ENCODE measurements around the gene NEDD8. TPM values are rescaled to one million over a fixed set of nuclear protein-coding genes. Genes with fewer than 3 reads are reported as not detected.

NEDD8 gene
- polyA plus RNA-seq, 2 donors = 116 to 220 TPM

DNA sequence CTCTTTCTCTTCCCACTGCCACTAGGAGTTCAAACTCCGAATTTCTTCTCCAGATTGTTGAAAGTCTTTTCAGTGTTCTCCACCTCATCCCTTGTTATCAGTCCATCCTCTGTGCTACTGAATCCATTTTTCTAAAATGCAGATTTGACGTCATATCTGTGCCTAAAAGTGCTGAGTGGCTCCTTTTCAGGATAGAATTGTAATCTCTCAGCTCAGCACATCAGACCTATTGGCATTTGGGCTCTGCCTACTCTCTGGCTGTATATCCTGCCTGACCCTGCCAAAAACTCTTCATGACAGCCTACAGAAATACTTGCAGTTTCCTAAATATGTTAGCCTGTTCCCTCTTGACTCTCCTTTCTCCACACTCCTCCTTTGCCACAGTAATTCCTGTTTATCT is 40.3 kb upstream of the NEDD8 start:
- Histone ChIP-seq H3K4me1 (ENCODE audit: control insufficient read depth in 2 of 2, insufficient read depth in 2 of 2, low read length in 1 of 2) (peaks cover 2 to 12% of the 10 kb centered on the region in 2 donors), H3K36me3 (ENCODE audit: control insufficient read depth in 2 of 2, insufficient read depth in 2 of 2, low read length in 1 of 2) (peaks cover 4 to 16% of the 10 kb centered on the region in 2 donors), H3K9me3 (ENCODE audit: control insufficient read depth in 2 of 2, insufficient read depth in 1 of 2, low read depth in 1 of 2, low read length in 1 of 2) (no peaks in the 10 kb centered on the region), H3K27me3 (ENCODE audit: control insufficient read depth in 1 of 2, insufficient read depth in 2 of 2, low read length in 2 of 2) (no peaks in the 10 kb centered on the region), H3K4me3 (ENCODE audit: low read depth in 1 of 2, low read length in 2 of 2) (no peak overlapping the region), H3K27ac (ENCODE audit: low read depth in 2 of 2, low read length in 1 of 2) (peak overlapping the region; percentile 76 to 95)
- WGBS, 2 donors = 80 to 82% methylated on average over 2 of the region's 2 CpGs

DNA sequence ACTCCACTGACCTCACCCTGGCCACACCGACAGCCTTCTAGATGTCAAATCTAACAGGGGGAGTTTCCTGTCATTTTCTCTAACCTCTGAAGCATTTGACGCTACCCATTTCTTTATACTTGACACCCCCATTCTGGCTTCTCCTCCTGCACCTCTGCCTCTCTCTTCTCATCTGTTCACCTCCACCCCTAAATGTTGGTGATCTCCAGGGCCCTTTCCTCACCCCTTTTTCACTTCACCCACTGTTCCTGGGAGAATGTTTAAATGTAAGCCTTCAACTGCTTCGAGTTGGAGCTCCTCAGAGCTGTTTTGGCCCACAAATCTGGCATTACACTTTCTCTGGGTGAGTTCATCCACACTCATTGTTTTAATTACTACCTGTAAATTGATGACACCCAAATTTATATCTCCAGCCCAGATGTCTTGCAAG is 39.7 kb upstream of the NEDD8 start:
- Histone ChIP-seq H3K27ac (ENCODE audit: low read depth in 2 of 2, low read length in 1 of 2) (peak overlapping the region; percentile 95 to 98), H3K36me3 (ENCODE audit: control insufficient read depth in 2 of 2, insufficient read depth in 2 of 2, low read length in 1 of 2) (peaks cover 5 to 22% of the 10 kb centered on the region in 2 donors), H3K9me3 (ENCODE audit: control insufficient read depth in 2 of 2, insufficient read depth in 1 of 2, low read depth in 1 of 2, low read length in 1 of 2) (no peaks in the 10 kb centered on the region), H3K4me3 (ENCODE audit: low read depth in 1 of 2, low read length in 2 of 2) (peak overlapping the region; percentile 68 to 90), H3K27me3 (ENCODE audit: control insufficient read depth in 1 of 2, insufficient read depth in 2 of 2, low read length in 2 of 2) (no peaks in the 10 kb centered on the region), H3K4me1 (ENCODE audit: control insufficient read depth in 2 of 2, insufficient read depth in 2 of 2, low read length in 1 of 2) (peaks cover 4 to 12% of the 10 kb centered on the region in 2 donors)
- WGBS, 2 donors = 11 to 12% methylated on average over 3 of the region's 3 CpGs

DNA sequence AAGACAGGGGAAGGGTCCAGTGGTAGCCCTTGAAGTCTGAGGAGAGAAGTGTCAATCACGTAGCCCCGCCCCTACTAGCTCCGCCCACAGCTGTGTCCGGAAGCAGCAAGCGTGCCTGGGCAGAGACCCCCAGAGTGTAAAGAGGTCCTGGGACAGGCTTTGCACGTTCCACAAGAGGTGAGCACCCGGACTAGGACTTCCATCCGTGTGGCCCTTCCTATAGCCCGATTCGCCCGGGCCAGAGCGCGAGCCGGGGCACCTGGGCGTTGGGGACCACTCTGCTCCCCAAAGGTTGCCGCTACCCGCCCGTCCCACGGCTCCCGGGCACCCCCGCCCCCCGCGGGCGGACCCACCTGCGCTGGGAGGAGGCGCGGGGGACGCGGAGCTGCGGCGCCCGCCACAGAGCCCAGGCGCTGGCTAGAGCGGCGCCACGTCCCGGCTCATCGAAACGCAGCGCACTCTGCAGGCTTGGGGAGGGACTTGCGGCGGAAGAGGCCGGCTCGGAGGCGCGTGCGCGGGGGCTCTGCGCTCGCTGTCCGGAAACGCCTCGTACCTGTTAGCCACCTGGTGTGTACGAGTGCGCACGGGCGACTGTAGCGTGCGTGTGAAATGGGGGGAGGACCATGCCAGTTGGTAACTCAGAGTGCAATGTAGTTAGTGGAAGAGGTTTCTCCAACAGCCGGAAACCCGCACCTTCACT is 39.1 kb upstream of the NEDD8 start, which contains the start of gene RABGGTA:
RABGGTA (minus strand) TSS at position 464 of the 700 bp plus-strand sequence. CDS start 482 bp downstream, outside the sequence.
- Histone ChIP-seq H3K4me3 (ENCODE audit: low read depth in 1 of 2, low read length in 2 of 2) (peak within 1 kb of the TSS; percentile 68 to 90), H3K4me1 (ENCODE audit: control insufficient read depth in 2 of 2, insufficient read depth in 2 of 2, low read length in 1 of 2) (peaks cover 4 to 14% of the 10 kb centered on the region in 2 donors), H3K9me3 (ENCODE audit: control insufficient read depth in 2 of 2, insufficient read depth in 1 of 2, low read depth in 1 of 2, low read length in 1 of 2) (no peaks in the 10 kb centered on the region), H3K36me3 (ENCODE audit: control insufficient read depth in 2 of 2, insufficient read depth in 2 of 2, low read length in 1 of 2) (peaks cover 10 to 28% of the 10 kb centered on the region in 2 donors), H3K27me3 (ENCODE audit: control insufficient read depth in 1 of 2, insufficient read depth in 2 of 2, low read length in 2 of 2) (no peaks in the 10 kb centered on the region), H3K27ac (ENCODE audit: low read depth in 2 of 2, low read length in 1 of 2) (peak within 1 kb of the TSS; percentile 95 to 98)
- WGBS, 2 donors = 1% methylated on average over 48 to 61 of the region's 61 CpGs

DNA sequence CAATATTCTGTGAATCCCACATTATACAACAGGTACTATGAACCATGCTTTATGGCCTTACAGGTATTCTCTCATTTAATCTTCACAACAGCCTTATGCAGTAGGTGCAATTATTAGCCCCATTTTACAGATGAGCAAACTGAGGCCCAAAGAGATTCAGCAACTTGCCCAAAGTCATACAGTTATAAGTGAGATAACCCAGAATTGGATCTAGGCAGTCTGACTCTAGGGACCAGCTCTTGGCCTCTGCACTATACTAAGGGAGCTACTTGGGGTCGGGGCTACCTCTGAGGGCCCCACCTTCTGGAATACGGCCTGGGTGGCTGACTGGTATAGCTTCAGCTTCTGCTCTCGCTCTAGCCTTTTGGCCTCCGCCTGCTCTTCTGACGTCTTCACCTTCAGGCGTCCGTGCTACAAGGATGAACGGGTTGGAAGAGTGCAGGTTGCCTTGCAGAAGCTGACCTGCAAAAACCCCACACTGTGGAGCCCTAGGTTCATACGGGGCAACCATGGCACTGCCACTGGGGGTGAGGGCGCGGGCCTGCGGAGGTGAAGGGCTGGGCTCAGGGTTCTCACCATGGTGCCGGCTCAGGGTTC is 38.5 kb upstream of the NEDD8 start:
- H3K9me3 ChIP-seq (ENCODE audit: control insufficient read depth in 2 of 2, insufficient read depth in 1 of 2, low read depth in 1 of 2, low read length in 1 of 2) = no peaks in the 10 kb centered on the region
- peak overlapping the region; percentile 68 to 90 for H3K4me3 ChIP-seq (ENCODE audit: low read depth in 1 of 2, low read length in 2 of 2)
- H3K27me3 ChIP-seq (ENCODE audit: control insufficient read depth in 1 of 2, insufficient read depth in 2 of 2, low read length in 2 of 2) = no peaks in the 10 kb centered on the region
- WGBS, 2 donors = 10 to 12% methylated on average over 13 of the region's 13 CpGs
- H3K4me1 ChIP-seq (ENCODE audit: control insufficient read depth in 2 of 2, insufficient read depth in 2 of 2, low read length in 1 of 2) = peaks cover 4 to 17% of the 10 kb centered on the region in 2 donors
- peak overlapping the region; percentile 95 to 98 for H3K27ac ChIP-seq (ENCODE audit: low read depth in 2 of 2, low read length in 1 of 2)
- H3K36me3 ChIP-seq (ENCODE audit: control insufficient read depth in 2 of 2, insufficient read depth in 2 of 2, low read length in 1 of 2) = peaks cover 13 to 33% of the 10 kb centered on the region in 2 donors

DNA sequence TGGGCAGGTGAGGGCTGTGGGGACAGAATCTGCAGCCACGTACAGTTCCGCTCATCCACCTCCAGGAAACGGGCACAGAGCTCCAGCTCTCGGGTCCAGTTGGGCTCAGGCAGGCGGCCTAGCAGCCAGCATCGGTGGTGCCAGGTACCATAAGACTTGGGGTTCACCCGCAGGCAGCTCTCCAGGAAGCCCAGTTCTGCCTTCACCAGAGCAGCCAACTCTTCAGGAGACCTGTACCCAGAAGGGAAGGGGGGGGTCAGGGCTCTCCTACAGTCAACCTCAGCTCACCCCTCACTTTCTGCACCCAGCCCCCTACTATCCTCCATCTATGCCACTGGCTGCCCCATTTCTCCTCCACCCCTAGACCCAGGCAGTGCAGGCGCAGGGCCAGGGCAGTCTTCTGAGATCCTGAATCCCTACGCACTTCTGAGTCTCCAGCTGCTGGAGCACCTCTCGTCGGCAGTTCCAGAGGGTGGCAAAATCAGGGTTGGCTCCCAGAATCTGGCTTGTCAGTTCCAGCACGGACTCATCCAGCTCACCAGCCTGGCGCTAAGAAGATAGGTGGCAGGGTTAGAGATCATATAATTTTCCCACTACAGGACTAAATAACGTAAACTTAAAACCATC is 37.9 kb upstream of the NEDD8 start:
- Histone ChIP-seq H3K27ac (ENCODE audit: low read depth in 2 of 2, low read length in 1 of 2) (peak overlapping the region in 1 of 2 donors; percentile 11), H3K36me3 (ENCODE audit: control insufficient read depth in 2 of 2, insufficient read depth in 2 of 2, low read length in 1 of 2) (peaks cover 13 to 35% of the 10 kb centered on the region in 2 donors), H3K9me3 (ENCODE audit: control insufficient read depth in 2 of 2, insufficient read depth in 1 of 2, low read depth in 1 of 2, low read length in 1 of 2) (no peaks in the 10 kb centered on the region), H3K4me3 (ENCODE audit: low read depth in 1 of 2, low read length in 2 of 2) (peak overlapping the region in 1 of 2 donors; percentile 90), H3K4me1 (ENCODE audit: control insufficient read depth in 2 of 2, insufficient read depth in 2 of 2, low read length in 1 of 2) (peaks cover 4 to 15% of the 10 kb centered on the region in 2 donors), H3K27me3 (ENCODE audit: control insufficient read depth in 1 of 2, insufficient read depth in 2 of 2, low read length in 2 of 2) (no peaks in the 10 kb centered on the region)
- 93 to 95% methylated on average over 12 to 14 of the region's 14 CpGs for WGBS, 2 donors

DNA sequence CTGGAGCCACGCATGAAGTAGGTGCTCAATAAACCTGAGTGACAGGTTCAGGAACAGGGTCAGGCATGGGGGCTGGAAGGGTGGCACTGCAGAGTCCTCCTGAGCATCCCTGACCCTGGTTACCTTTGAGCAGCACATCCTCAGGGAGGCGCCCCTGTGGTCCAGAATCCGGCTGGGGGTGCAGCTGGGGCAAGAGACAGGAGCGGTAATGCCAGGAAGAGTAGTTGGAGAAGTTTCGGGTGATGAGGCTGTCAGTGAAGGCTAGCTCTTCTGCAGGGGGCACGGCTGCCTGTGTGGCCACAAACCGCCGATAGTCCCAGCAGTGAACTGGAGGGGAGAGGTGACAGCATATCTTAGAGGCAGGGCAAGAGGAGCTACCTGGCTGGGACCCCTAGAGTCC is 37.2 kb upstream of the NEDD8 start:
- no peak overlapping the region for H3K27ac ChIP-seq (ENCODE audit: low read depth in 2 of 2, low read length in 1 of 2)
- H3K4me1 ChIP-seq (ENCODE audit: control insufficient read depth in 2 of 2, insufficient read depth in 2 of 2, low read length in 1 of 2) = peaks cover 4 to 18% of the 10 kb centered on the region in 2 donors
- peaks cover 13 to 35% of the 10 kb centered on the region in 2 donors for H3K36me3 ChIP-seq (ENCODE audit: control insufficient read depth in 2 of 2, insufficient read depth in 2 of 2, low read length in 1 of 2)
- H3K27me3 ChIP-seq (ENCODE audit: control insufficient read depth in 1 of 2, insufficient read depth in 2 of 2, low read length in 2 of 2) = no peaks in the 10 kb centered on the region
- no peak overlapping the region for H3K4me3 ChIP-seq (ENCODE audit: low read depth in 1 of 2, low read length in 2 of 2)
- no peaks in the 10 kb centered on the region for H3K9me3 ChIP-seq (ENCODE audit: control insufficient read depth in 2 of 2, insufficient read depth in 1 of 2, low read depth in 1 of 2, low read length in 1 of 2)
- 93 to 96% methylated on average over 8 of the region's 8 CpGs for WGBS, 2 donors

DNA sequence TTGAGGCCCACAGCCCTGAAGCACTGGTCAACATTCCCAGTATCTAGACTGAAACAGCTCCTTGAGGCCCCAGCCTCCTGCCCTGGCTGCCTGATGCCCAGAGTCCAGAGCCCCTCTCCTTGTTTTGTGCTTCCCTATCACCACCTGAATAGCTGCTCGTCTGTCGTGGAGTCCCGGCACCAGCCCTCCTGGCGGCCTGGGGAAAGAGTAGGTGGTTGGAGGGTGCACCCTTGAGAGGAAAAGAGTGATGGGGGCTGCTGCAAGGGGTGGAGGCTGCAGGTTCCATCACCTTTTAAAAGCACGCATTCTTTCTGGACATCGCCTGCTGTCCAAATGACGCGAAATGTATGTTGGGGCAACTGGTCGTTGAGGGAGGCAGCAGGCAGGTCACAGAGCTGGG is 36.1 kb upstream of the NEDD8 start:
- H3K4me3 ChIP-seq (ENCODE audit: low read depth in 1 of 2, low read length in 2 of 2) = no peak overlapping the region
- peaks cover 13 to 35% of the 10 kb centered on the region in 2 donors for H3K36me3 ChIP-seq (ENCODE audit: control insufficient read depth in 2 of 2, insufficient read depth in 2 of 2, low read length in 1 of 2)
- H3K27me3 ChIP-seq (ENCODE audit: control insufficient read depth in 1 of 2, insufficient read depth in 2 of 2, low read length in 2 of 2) = no peaks in the 10 kb centered on the region
- no peak overlapping the region for H3K27ac ChIP-seq (ENCODE audit: low read depth in 2 of 2, low read length in 1 of 2)
- peaks cover 4 to 21% of the 10 kb centered on the region in 2 donors for H3K4me1 ChIP-seq (ENCODE audit: control insufficient read depth in 2 of 2, insufficient read depth in 2 of 2, low read length in 1 of 2)
- no peaks in the 10 kb centered on the region for H3K9me3 ChIP-seq (ENCODE audit: control insufficient read depth in 2 of 2, insufficient read depth in 1 of 2, low read depth in 1 of 2, low read length in 1 of 2)
- 90 to 94% methylated on average over 9 of the region's 9 CpGs for WGBS, 2 donors

DNA sequence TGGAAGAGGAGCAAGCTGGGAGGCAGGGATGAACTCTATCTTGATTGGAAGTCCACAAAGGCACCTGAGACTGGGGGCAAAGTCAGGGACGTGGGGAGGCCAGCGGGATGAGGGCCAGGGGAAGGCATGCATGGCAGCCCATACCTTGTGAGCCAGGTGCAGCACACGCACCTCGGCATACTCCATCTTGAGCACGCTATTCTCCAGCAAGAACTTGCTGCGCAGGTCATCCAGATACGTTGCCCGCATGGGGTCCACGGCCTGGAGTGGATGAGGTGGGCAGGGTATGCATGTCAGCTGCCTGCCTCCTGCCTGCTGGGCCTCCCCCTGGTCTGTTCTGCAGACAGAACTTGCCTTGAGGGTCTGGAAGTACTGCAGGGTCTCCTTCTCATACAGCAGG is 35.3 kb upstream of the NEDD8 start:
- no peaks in the 10 kb centered on the region for H3K27me3 ChIP-seq (ENCODE audit: control insufficient read depth in 1 of 2, insufficient read depth in 2 of 2, low read length in 2 of 2)
- H3K4me3 ChIP-seq (ENCODE audit: low read depth in 1 of 2, low read length in 2 of 2) = no peak overlapping the region
- H3K4me1 ChIP-seq (ENCODE audit: control insufficient read depth in 2 of 2, insufficient read depth in 2 of 2, low read length in 1 of 2) = peaks cover 4 to 24% of the 10 kb centered on the region in 2 donors
- H3K27ac ChIP-seq (ENCODE audit: low read depth in 2 of 2, low read length in 1 of 2) = no peak overlapping the region
- peaks cover 13 to 35% of the 10 kb centered on the region in 2 donors for H3K36me3 ChIP-seq (ENCODE audit: control insufficient read depth in 2 of 2, insufficient read depth in 2 of 2, low read length in 1 of 2)
- no peaks in the 10 kb centered on the region for H3K9me3 ChIP-seq (ENCODE audit: control insufficient read depth in 2 of 2, insufficient read depth in 1 of 2, low read depth in 1 of 2, low read length in 1 of 2)
- WGBS, 2 donors = 94 to 95% methylated on average over 9 of the region's 9 CpGs

DNA sequence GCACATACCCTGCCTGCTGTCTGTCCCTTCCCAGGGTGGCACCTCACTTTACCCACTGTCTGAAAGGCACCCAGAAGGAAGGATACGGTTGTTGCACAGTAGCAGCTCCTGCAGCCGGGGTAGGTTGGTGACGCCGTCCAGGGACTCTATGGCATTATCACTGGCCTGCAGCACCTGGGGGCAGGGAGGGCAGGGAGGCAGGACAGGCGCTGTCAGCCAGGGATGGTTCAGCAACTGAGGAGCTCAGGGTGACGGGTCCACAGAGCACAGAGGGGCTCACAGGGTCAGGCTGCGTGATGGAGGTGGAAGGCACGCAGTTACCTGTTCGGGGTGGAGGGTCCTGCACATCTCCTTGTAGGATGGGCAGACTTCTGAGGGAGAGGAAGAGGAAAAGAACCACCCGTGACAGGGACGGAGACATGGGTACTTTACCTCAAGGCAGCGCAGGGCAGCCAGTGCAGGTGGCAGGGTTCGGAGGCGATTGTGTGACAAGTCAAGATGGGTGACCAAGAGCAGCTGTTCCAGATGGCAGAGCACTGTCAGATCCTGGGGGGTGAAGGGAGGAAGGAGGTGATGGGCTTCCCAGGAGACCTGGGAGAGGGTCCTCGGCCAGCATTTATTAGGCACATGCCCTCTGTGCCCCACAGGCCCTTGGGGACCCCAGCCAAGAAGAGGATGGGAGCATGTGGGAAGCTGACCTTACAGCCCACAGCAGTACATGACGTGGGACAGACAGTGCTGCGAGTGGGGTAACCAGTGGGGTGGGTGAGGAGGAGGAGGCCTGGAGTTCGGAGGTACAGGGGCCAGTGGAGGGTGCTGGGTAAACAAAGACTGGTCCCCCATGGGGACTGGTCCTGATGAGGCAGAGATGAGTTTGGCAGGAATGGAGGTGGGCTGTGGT is 34.4 kb upstream of the NEDD8 start:
- Histone ChIP-seq H3K27ac (ENCODE audit: low read depth in 2 of 2, low read length in 1 of 2) (peak overlapping the region; percentile 94 to 95), H3K36me3 (ENCODE audit: control insufficient read depth in 2 of 2, insufficient read depth in 2 of 2, low read length in 1 of 2) (peaks cover 13 to 41% of the 10 kb centered on the region in 2 donors), H3K4me3 (ENCODE audit: low read depth in 1 of 2, low read length in 2 of 2) (peak overlapping the region in 1 of 2 donors; percentile 2), H3K9me3 (ENCODE audit: control insufficient read depth in 2 of 2, insufficient read depth in 1 of 2, low read depth in 1 of 2, low read length in 1 of 2) (no peaks in the 10 kb centered on the region), H3K4me1 (ENCODE audit: control insufficient read depth in 2 of 2, insufficient read depth in 2 of 2, low read length in 1 of 2) (peaks cover 4 to 24% of the 10 kb centered on the region in 2 donors), H3K27me3 (ENCODE audit: control insufficient read depth in 1 of 2, insufficient read depth in 2 of 2, low read length in 2 of 2) (no peaks in the 10 kb centered on the region)
- 88 to 92% methylated on average over 18 of the region's 18 CpGs for WGBS, 2 donors

Measured in esophagus (tissue), 2 donors.